ENCODE measurements around the gene MED16.

Gene MED16

DNA sequence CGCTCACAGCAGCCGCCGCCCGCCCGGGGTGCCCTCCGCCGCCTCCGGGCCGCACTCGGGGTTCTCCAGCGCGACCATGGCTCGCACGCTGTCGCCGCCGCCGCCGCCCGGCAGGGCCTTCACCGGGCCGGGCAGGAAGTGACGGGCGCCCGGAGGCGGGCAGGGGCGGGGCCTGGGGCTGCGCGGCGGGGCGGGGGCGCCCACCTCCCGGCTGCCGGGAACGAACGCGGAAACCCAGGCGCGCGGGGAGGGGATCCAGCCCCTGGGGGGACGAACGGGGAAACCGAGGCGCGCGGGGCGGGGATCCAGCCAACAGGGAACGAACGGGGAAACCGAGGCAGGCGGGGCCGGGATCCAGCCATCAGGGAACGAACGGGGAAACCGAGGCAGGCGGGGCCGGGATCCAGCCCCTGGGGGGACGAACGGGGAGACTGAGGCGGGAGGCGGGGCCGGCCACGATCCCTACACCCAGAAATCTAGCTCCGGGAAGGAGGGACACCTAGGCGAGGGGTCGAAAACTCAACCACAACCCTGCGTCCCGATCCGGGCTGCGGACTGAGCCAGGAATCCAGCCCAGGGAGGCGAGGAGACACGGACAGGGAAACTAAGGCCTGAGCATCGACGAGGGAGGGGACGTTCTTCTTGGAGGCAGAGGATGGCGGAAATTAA, 20.2 kb upstream of the MED16 start, which contains the start of gene R3HDM4:
Gene R3HDM4 (minus strand): TSS at position 140 of the 669 bp plus-strand sequence. CDS start 62 bp downstream, at position 78.
- Histone ChIP-seq H3K4me2 (ENCODE audit: insufficient read depth, low read length) (peak within 1 kb of the TSS; percentile 82), H3K4me1 (ENCODE audit: insufficient read depth, low read length) (peaks cover 11% of the 10 kb centered on the region)

GRCh38 chr19:912181-913079, 19.4 kb upstream of the MED16 start:
- Histone ChIP-seq H3K9me3 (ENCODE audit: insufficient read depth, low read length, severe bottlenecking) (no peaks in the 10 kb centered on the region), H3K36me3 (ENCODE audit: insufficient read depth, low read length) (no peaks in the 10 kb centered on the region; the same call in 1 of the 2 replicates), H3K4me3 (ENCODE audit: low read depth in 1 of 2, low read length in 2 of 2) (peak overlapping the region; percentile 66 to 83; a peak in 3 of 4 replicates), H4K20me1 (ENCODE audit: insufficient read depth, low read length) (peaks cover 7% of the 10 kb centered on the region), H3K27ac (ENCODE audit: low read length) (peak overlapping the region; percentile 83), H3K79me2 (ENCODE audit: insufficient read depth, low read length) (peaks cover 44% of the 10 kb centered on the region), H3K4me2 (ENCODE audit: insufficient read depth, low read length) (peak overlapping the region; percentile 82), H2AFZ (ENCODE audit: low read depth, low read length) (peak overlapping the region; percentile 90), H3K4me1 (ENCODE audit: insufficient read depth, low read length) (peaks cover 11% of the 10 kb centered on the region), H3K27me3 (ENCODE audit: insufficient read depth, low read length, poor library complexity) (no peaks in the 10 kb centered on the region), H3K9ac (ENCODE audit: low read depth, low read length) (peak overlapping the region; percentile 91)
- DNase-seq (no peak), ATAC-seq (ENCODE audit: insufficient read depth, low read depth) (peak; percentile 17; the same call in 1 of the 3 replicates)
- TF ChIP-seq CTCF (IDR thresholded peaks at IDR 0.05; ENCODE audit: borderline replicate concordance, extremely low read depth, low read length, poor library complexity, severe bottlenecking) (no peak), EZH2 (IDR thresholded peaks at IDR 0.05; ENCODE audit: borderline replicate concordance, low read depth, low read length, severe bottlenecking) (no peak)

More for the DNA sequence above, 20.2 kb upstream of the MED16 start, which contains the start of gene R3HDM4:
- peak within 1 kb of the TSS; percentile 91 for H3K9ac ChIP-seq (ENCODE audit: low read depth, low read length)
- peaks cover 39% of the 10 kb centered on the region for H3K79me2 ChIP-seq (ENCODE audit: insufficient read depth, low read length)
- H2AFZ ChIP-seq (ENCODE audit: low read depth, low read length), result peak within 1 kb of the TSS; percentile 90
- H4K20me1 ChIP-seq (ENCODE audit: insufficient read depth, low read length), result peaks cover 3% of the 10 kb centered on the region
- H3K9me3 ChIP-seq (ENCODE audit: insufficient read depth, low read length, severe bottlenecking), result no peaks in the 10 kb centered on the region
- H3K4me3 ChIP-seq (ENCODE audit: low read depth in 1 of 2, low read length in 2 of 2), result peak within 1 kb of the TSS; percentile 66 to 83; a peak in 3 of 4 replicates
- no peaks in the 10 kb centered on the region for H3K27me3 ChIP-seq (ENCODE audit: insufficient read depth, low read length, poor library complexity)
- TF ChIP-seq CTCF (IDR thresholded peaks at IDR 0.05; ENCODE audit: borderline replicate concordance, extremely low read depth, low read length, poor library complexity, severe bottlenecking) (no peak), EZH2 (IDR thresholded peaks at IDR 0.05; ENCODE audit: borderline replicate concordance, low read depth, low read length, severe bottlenecking) (no peak)
- peak within 1 kb of the TSS; percentile 83 for H3K27ac ChIP-seq (ENCODE audit: low read length)
- no peaks in the 10 kb centered on the region; the same call in 1 of the 2 replicates for H3K36me3 ChIP-seq (ENCODE audit: insufficient read depth, low read length)
- peak; percentile 95 for ATAC-seq (ENCODE audit: insufficient read depth, low read depth)
- peak; percentile 83 for DNase-seq

GRCh38 chr19:911197-912033, 18.4 kb upstream of the MED16 start:
- no peak for ATAC-seq (ENCODE audit: insufficient read depth, low read depth)

More at GRCh38 chr19:911197-912033, 18.4 kb upstream of the MED16 start:
- Histone ChIP-seq H3K4me1 (ENCODE audit: insufficient read depth, low read length) (peaks cover 11% of the 10 kb centered on the region), H3K9ac (ENCODE audit: low read depth, low read length) (no peak overlapping the region), H3K4me3 (ENCODE audit: low read depth in 1 of 2, low read length in 2 of 2) (no peak overlapping the region; a peak in 1 of 4 replicates), H3K36me3 (ENCODE audit: insufficient read depth, low read length) (no peaks in the 10 kb centered on the region; the same call in 1 of the 2 replicates), H3K27me3 (ENCODE audit: insufficient read depth, low read length, poor library complexity) (no peaks in the 10 kb centered on the region), H3K27ac (ENCODE audit: low read length) (no peak overlapping the region), H4K20me1 (ENCODE audit: insufficient read depth, low read length) (peaks cover 12% of the 10 kb centered on the region), H2AFZ (ENCODE audit: low read depth, low read length) (no peak overlapping the region), H3K79me2 (ENCODE audit: insufficient read depth, low read length) (peaks cover 50% of the 10 kb centered on the region), H3K9me3 (ENCODE audit: insufficient read depth, low read length, severe bottlenecking) (no peaks in the 10 kb centered on the region), H3K4me2 (ENCODE audit: insufficient read depth, low read length) (peak overlapping the region; percentile 46)
- DNase-seq, result no peak
- TF ChIP-seq CTCF (IDR thresholded peaks at IDR 0.05; ENCODE audit: borderline replicate concordance, extremely low read depth, low read length, poor library complexity, severe bottlenecking), result no peak
- TF ChIP-seq EZH2 (IDR thresholded peaks at IDR 0.05; ENCODE audit: borderline replicate concordance, low read depth, low read length, severe bottlenecking), result no peak
